Transverse colon (tissue), 4 donors: Measurements from ENCODE around the gene TCTN3. TPM values are rescaled to one million over a fixed set of nuclear protein-coding genes. Genes with fewer than 3 reads are reported as not detected.

Experiments
- DNase-seq: peaks from one replicate; pipeline ENCODE4 v3.0.0-alpha.2; 2019
- H3K27ac ChIP-seq, 4 donors: fragments of 200-600 bp; sonication (generic); 2 replicates each; pipeline ENCODE4 v1.5.1; 2016 to 2018; ENCODE audit warnings: inconsistent platforms in 4 of 4
- H3K27me3 ChIP-seq: fragments of 200-600 bp; sonication (generic); 2 replicates; pipeline ENCODE4 v1.5.1; 2017; ENCODE audit warnings: inconsistent platforms
- H3K36me3 ChIP-seq, 4 donors: fragments of 200-600 bp; sonication (generic); 2 replicates each; pipeline ENCODE4 v1.5.1; 2017 to 2019; ENCODE audit warnings: inconsistent platforms in 4 of 4
- H3K4me1 ChIP-seq, 4 donors: fragments of 200-600 bp; sonication (generic); 2 replicates each; pipeline ENCODE4 v1.5.1; 2017 to 2020; ENCODE audit warnings: inconsistent platforms in 4 of 4
- H3K4me3 ChIP-seq, 4 donors: fragments of 200-600 bp; sonication (generic); 1 replicate in 1 of 4; 2 replicates in 3 of 4; pipeline versions ENCODE4 v1.5.1 to v1.6.1; 2017 to 2019; ENCODE audit warnings: inconsistent platforms in 4 of 4
- H3K9me3 ChIP-seq, 2 donors: fragments of 200-600 bp; sonication (generic); 2 replicates each; pipeline ENCODE4 v1.5.1; 2017 to 2019; ENCODE audit warnings: inconsistent platforms in 2 of 2
- EP300 ChIP-seq: sonication (generic); formaldehyde crosslinking; IDR thresholded peaks from one replicate; pipeline ENCODE4 v1.6.1; 2017; ENCODE audit warnings: antibody characterized with exemption, low read depth
- POLR2A ChIP-seq: fragments of 450-650 bp; IDR thresholded peaks from one replicate; pipeline ENCODE4 v1.6.1; 2016; ENCODE audit warnings: antibody characterized with exemption, mild to moderate bottlenecking, moderate library complexity
- POLR2AphosphoS5 ChIP-seq, 3 donors: sonication (generic); formaldehyde crosslinking; IDR thresholded peaks; one replicate each; pipeline ENCODE4 v1.6.1; 2016; ENCODE audit warnings: antibody characterized with exemption in 3 of 3
- WGBS, 2 donors: methylation state at CpG; one replicate each; pipeline ENCODE4 v1.1.5; 2018; ENCODE audit warnings: low coverage in 1 of 2; 5-methylcytosine and 5-hydroxymethylcytosine counted together
- in situ Hi-C, 4 donors: fragments of 200-750 bp; cut with MboI; loops; one replicate each; pipeline versions ENCODE4 v1.15.0 to v1.15.1; 2017; ENCODE audit warnings: low sequenced_read_pairs in 3 of 4, low pct_ligation_motif_present in 1 of 4, low pct_unique_long_range_greater_than_20kb in 1 of 4
- intact Hi-C: fragments of 100-400 bp; cut with DNase I; formaldehyde crosslinking; loops from one replicate; pipeline ENCODE4 v1.15.1; 2023; ENCODE audit warnings: low total_unique reads
- total RNA-seq, 4 donors: library from RNA; depleted of rRNA; stranded (reverse); fragments of >200 nt; gene quantifications; one replicate each; pipeline ENCODE4 v1.1.0, GENCODE V29; 2016
- TF ChIP-seq, protein P1 (sequence below), 5 experiments: fragments of 200-600 bp in 3 of 5; fragments of 450-650 bp in 2 of 5; sonication (generic) in 3 of 5; IDR thresholded peaks; 1 replicate in 2 of 5; 2 replicates in 3 of 5; pipeline ENCODE4 v1.5.1; 2016 to 2017; ENCODE audit warnings: antibody characterized with exemption in 5 of 5, inconsistent platforms in 3 of 5, mild to moderate bottlenecking in 2 of 5, moderate library complexity in 1 of 5

The TCTN3 gene
- total RNA-seq, 4 donors from 2014 or later, result 11.2 to 25.5 (median 20.7) TPM

GRCh38 chr10:95661818-95662217 is 31.9 kb downstream of the TCTN3 start:
- in situ Hi-C loops (no loop called here), intact Hi-C loops (no loop called here)
- DNase-seq, result no peak
- Histone ChIP-seq H3K27me3 (no peaks in the 10 kb centered on the region), H3K36me3 (peaks cover 0 to 9% (median 0%) of the 10 kb centered on the region in 4 donors), H3K4me1 (peaks cover 0 to 6% (median 3%) of the 10 kb centered on the region in 4 donors), H3K27ac (no peak overlapping the region), H3K4me3 (no peak overlapping the region), H3K9me3 (no peaks in the 10 kb centered on the region)
- WGBS, 2 donors, result 67 to 71% methylated on average over 1 of the region's 1 CpG
- TF ChIP-seq EP300 (no peak), POLR2AphosphoS5 (IDR thresholded peaks at IDR 0.05) (no peak), POLR2A (no peak)
- TF ChIP-seq, protein P1, sequence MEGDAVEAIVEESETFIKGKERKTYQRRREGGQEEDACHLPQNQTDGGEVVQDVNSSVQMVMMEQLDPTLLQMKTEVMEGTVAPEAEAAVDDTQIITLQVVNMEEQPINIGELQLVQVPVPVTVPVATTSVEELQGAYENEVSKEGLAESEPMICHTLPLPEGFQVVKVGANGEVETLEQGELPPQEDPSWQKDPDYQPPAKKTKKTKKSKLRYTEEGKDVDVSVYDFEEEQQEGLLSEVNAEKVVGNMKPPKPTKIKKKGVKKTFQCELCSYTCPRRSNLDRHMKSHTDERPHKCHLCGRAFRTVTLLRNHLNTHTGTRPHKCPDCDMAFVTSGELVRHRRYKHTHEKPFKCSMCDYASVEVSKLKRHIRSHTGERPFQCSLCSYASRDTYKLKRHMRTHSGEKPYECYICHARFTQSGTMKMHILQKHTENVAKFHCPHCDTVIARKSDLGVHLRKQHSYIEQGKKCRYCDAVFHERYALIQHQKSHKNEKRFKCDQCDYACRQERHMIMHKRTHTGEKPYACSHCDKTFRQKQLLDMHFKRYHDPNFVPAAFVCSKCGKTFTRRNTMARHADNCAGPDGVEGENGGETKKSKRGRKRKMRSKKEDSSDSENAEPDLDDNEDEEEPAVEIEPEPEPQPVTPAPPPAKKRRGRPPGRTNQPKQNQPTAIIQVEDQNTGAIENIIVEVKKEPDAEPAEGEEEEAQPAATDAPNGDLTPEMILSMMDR (IDR thresholded peaks at IDR 0.05), result no peak

DNA sequence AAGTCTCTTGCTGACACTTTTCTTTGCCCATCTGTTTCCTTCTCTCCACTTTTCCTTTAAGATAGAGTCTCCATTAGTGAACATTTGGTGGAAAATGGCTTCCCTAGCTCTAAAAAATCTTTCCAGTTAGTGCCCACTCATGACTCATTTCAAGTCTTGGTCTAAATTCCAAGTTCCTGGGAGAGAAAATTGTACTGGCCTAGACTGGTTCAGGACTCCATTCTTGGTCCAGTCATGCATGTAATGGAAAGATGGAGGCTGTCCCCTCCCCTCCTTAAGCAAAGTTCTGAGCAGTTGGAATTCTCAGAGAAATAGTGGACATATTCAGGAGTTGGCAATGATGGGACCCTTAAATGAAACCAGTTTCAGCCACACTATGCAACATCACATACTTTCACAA is 33.4 kb downstream of the TCTN3 start:
- no peaks in the 10 kb centered on the region for H3K9me3 ChIP-seq
- DNase-seq, result no peak
- peaks cover 0 to 9% (median 0%) of the 10 kb centered on the region in 4 donors for H3K36me3 ChIP-seq
- in situ Hi-C loops, result no loop called here
- peaks cover 0 to 12% (median 8%) of the 10 kb centered on the region in 4 donors for H3K4me1 ChIP-seq
- no peak overlapping the region for H3K4me3 ChIP-seq
- intact Hi-C loops, result no loop called here
- TF ChIP-seq POLR2AphosphoS5 (IDR thresholded peaks at IDR 0.05) (no peak), EP300 (no peak), POLR2A (no peak)
- TF ChIP-seq, protein P1 (IDR thresholded peaks at IDR 0.05), result no peak
- no peak overlapping the region for H3K27ac ChIP-seq
- no peaks in the 10 kb centered on the region for H3K27me3 ChIP-seq

DNA sequence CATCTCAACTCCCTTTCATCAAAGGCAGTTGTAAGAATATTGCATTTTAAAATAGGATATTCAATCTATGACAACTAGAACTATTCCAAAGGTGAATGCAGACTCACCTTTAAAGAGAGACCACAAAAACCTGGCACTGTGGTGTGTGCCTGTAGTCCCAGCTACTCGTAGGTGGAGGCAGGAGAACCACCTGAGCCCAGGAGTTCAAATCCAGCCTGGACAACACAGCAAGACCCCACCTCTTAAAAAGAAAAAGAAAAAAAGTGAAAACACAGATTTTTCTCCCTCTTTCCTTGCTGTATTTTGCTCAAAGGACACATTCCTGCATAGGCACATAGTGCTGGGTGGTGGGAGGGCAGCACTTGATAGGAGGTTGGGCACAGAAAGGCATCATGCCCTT is 36.5 kb downstream of the TCTN3 start:
- Histone ChIP-seq H3K9me3 (no peaks in the 10 kb centered on the region), H3K4me1 (peaks cover 0 to 26% (median 13%) of the 10 kb centered on the region in 4 donors), H3K27me3 (no peaks in the 10 kb centered on the region), H3K27ac (peak overlapping the region in 1 of 4 donors; percentile 72), H3K36me3 (peaks cover 0 to 10% (median 3%) of the 10 kb centered on the region in 4 donors), H3K4me3 (peak overlapping the region in 3 of 4 donors; percentile 73 to 87 (median 87))
- in situ Hi-C loops, result no loop called here
- DNase-seq, result no peak
- WGBS, 2 donors, result 0% methylated on average over 1 of the region's 1 CpG; no CpG with 5 or more reads in 1 of the 2 donors
- intact Hi-C loops, result no loop called here
- no peak for TF ChIP-seq POLR2A
- TF ChIP-seq, protein P1 (IDR thresholded peaks at IDR 0.05), result no peak
- no peak for TF ChIP-seq EP300
- TF ChIP-seq POLR2AphosphoS5 (IDR thresholded peaks at IDR 0.05), result no peak

GRCh38 chr10:95656291-95657164 is 37.2 kb downstream of the TCTN3 start, which contains the start of gene ALDH18A1:
TSS of gene ALDH18A1 (minus strand) at chr10:95656711. CDS start at chr10:95653377, 3,334 bp downstream.
- H3K36me3 ChIP-seq, result peaks cover 0 to 17% (median 7%) of the 10 kb centered on the region in 4 donors
- in situ Hi-C loops, result no loop called here

More at GRCh38 chr10:95656291-95657164, 37.2 kb downstream of the TCTN3 start, which contains the start of gene ALDH18A1:
- peak within 1 kb of the TSS; percentile 72 to 86 (median 84) for H3K27ac ChIP-seq
- intact Hi-C loops, result no loop called here
- H3K9me3 ChIP-seq, result no peaks in the 10 kb centered on the region
- peaks cover 0 to 26% (median 13%) of the 10 kb centered on the region in 4 donors for H3K4me1 ChIP-seq
- H3K4me3 ChIP-seq, result peak within 1 kb of the TSS; percentile 73 to 88 (median 87)
- peak in 2 of 3 donors; percentile 46 to 61 for TF ChIP-seq POLR2AphosphoS5 (IDR thresholded peaks at IDR 0.05)
- TF ChIP-seq EP300, result no peak
- TF ChIP-seq POLR2A, result peak; percentile 49
- TF ChIP-seq, protein P1 (IDR thresholded peaks at IDR 0.05), result peak in 1 of 5 experiments; percentile 21
- H3K27me3 ChIP-seq, result no peaks in the 10 kb centered on the region
- peak; percentile 95 for DNase-seq
- WGBS, 2 donors, result 1% methylated on average over 61 of the region's 83 CpGs; no CpG with 5 or more reads in 1 of the 2 donors
